GM23338 (cell line): ENCODE measurements around the gene CORO1C. TPM values are rescaled to one million over a fixed set of nuclear protein-coding genes. Genes with fewer than 3 reads are reported as not detected.

Experiments
- ATAC-seq: fragments of 200-7000 bp; cut with Tn5 transposase; 3 replicates; pipeline ENCODE4 v1.9.1; 2020
- DNase-seq: peaks from one replicate; pipeline ENCODE4 v3.0.0-alpha.2; 2015; ENCODE audit warnings: low spot score
- H2AFZ ChIP-seq: fragments of 200-600 bp; sonication (generic); 2 replicates; pipeline ENCODE4 v1.8.0; 2016; ENCODE audit warnings: antibody characterized with exemption, mild to moderate bottlenecking, moderate library complexity
- H3F3A ChIP-seq: fragments of 200-600 bp; sonication (generic); replicated peaks from 2 replicates; pipeline ENCODE4 v1.8.0; 2017; ENCODE audit warnings: antibody characterized with exemption, mixed run types, low read depth
- H3K27ac ChIP-seq: fragments of 200-600 bp; sonication (generic); 2 replicates; pipeline ENCODE4 v1.6.1; 2016; ENCODE audit warnings: low read depth
- H3K27me3 ChIP-seq: fragments of 200-600 bp; sonication (generic); 2 replicates; pipeline ENCODE4 v1.8.0; 2016; ENCODE audit warnings: mild to moderate bottlenecking, mixed run types, moderate library complexity; ENCODE audit not compliant: insufficient read depth
- H3K36me3 ChIP-seq: fragments of 200-600 bp; sonication (generic); 2 replicates; pipeline ENCODE4 v1.8.0; 2016; ENCODE audit warnings: mild to moderate bottlenecking; ENCODE audit not compliant: insufficient read depth
- H3K4me1 ChIP-seq: fragments of 200-600 bp; sonication (generic); 2 replicates; pipeline ENCODE4 v1.8.0; 2016; ENCODE audit warnings: mild to moderate bottlenecking, moderate library complexity; ENCODE audit not compliant: insufficient read depth
- H3K4me2 ChIP-seq: fragments of 200-600 bp; sonication (generic); 2 replicates; pipeline ENCODE4 v1.7.1; 2017; ENCODE audit warnings: mixed run types
- H3K4me3 ChIP-seq: fragments of 200-600 bp; sonication (generic); 2 replicates; pipeline ENCODE4 v1.6.1; 2016; ENCODE audit warnings: mixed run types
- H3K79me2 ChIP-seq: fragments of 200-600 bp; sonication (generic); replicated peaks from 2 replicates; pipeline ENCODE4 v1.8.0; 2017; ENCODE audit warnings: mild to moderate bottlenecking; ENCODE audit not compliant: insufficient read depth
- H3K9me2 ChIP-seq: fragments of 200-600 bp; sonication (generic); 2 replicates; pipeline ENCODE4 v1.8.0; 2017; ENCODE audit not compliant: insufficient read depth
- H4K20me1 ChIP-seq: fragments of 200-600 bp; sonication (generic); replicated peaks from 2 replicates; pipeline ENCODE4 v1.8.0; 2017; ENCODE audit warnings: mild to moderate bottlenecking; ENCODE audit not compliant: insufficient read depth
- H3K27ac Mint-ChIP-seq: 2 replicates; pipeline ENCODE4 v1.8.0; 2020; ENCODE audit warnings: inconsistent platforms, mild to moderate bottlenecking, moderate library complexity, mixed read lengths
- H3K27me3 Mint-ChIP-seq: 3 replicates; pipeline ENCODE4 v1.8.0; 2022; ENCODE audit warnings: low read depth, mild to moderate bottlenecking, moderate library complexity, mixed read lengths, inconsistent platforms; ENCODE audit not compliant: insufficient read depth, poor library complexity
- H3K36me3 Mint-ChIP-seq: 3 replicates; pipeline ENCODE4 v1.8.0; 2021; ENCODE audit warnings: low read depth, mild to moderate bottlenecking, inconsistent platforms, moderate library complexity, mixed read lengths
- H3K4me1 Mint-ChIP-seq: 3 replicates; pipeline ENCODE4 v1.8.0; 2020; ENCODE audit warnings: mild to moderate bottlenecking, inconsistent platforms, mixed read lengths
- H3K4me3 Mint-ChIP-seq: 3 replicates; pipeline ENCODE4 v1.8.0; 2021; ENCODE audit warnings: moderate library complexity, mild to moderate bottlenecking, inconsistent platforms, mixed read lengths
- H3K9me3 Mint-ChIP-seq: 3 replicates; pipeline ENCODE4 v1.8.0; 2020; ENCODE audit warnings: moderate library complexity, mild to moderate bottlenecking, inconsistent platforms, mixed read lengths
- EZH2 ChIP-seq: fragments of 200-600 bp; sonication (generic); IDR thresholded peaks from one replicate; pipeline ENCODE4 v1.8.0; 2017; ENCODE audit warnings: antibody characterized with exemption, mild to moderate bottlenecking, low read depth; ENCODE audit not compliant: unreplicated experiment
- EZH2phosphoT487 ChIP-seq: fragments of 200-600 bp; sonication (generic); IDR thresholded peaks from one replicate; pipeline ENCODE4 v1.8.1; 2018; ENCODE audit warnings: antibody characterized with exemption; ENCODE audit not compliant: unreplicated experiment
- JUNB ChIP-seq: IDR thresholded peaks from one replicate; pipeline ENCODE4 v1.6.1; 2016; ENCODE audit warnings: antibody characterized with exemption; ENCODE audit not compliant: unreplicated experiment
- NANOG ChIP-seq: IDR thresholded peaks from 2 replicates; pipeline ENCODE4 v1.6.1; 2016; ENCODE audit warnings: antibody characterized with exemption, borderline replicate concordance
- POLR2AphosphoS5 ChIP-seq: IDR thresholded peaks from 2 replicates; pipeline ENCODE4 v1.6.1; 2016; ENCODE audit warnings: antibody characterized with exemption, low read depth
- ZNF114 ChIP-seq: fragments of 250-450 bp; sonication (Bioruptor Pico); IDR thresholded peaks from 2 replicates; pipeline ENCODE4 v1.5.0; 2020; ENCODE audit warnings: mild to moderate bottlenecking, moderate library complexity
- ZNF331 ChIP-seq: fragments of 250-450 bp; sonication (Bioruptor Pico); IDR thresholded peaks from 2 replicates; pipeline ENCODE4 v1.5.0; 2020; ENCODE audit warnings: low read depth, mild to moderate bottlenecking, moderate library complexity
- polyA plus RNA-seq: library from polyadenylated mRNA; unstranded; fragments of >200 nt; fragmentation: Nextera tagmentation; extraction: Ambion mirVana; gene quantifications from 2 replicates; pipeline ENCODE4 v1.2.1, GENCODE V29; 2016
- total RNA-seq: library from RNA; depleted of rRNA; stranded (reverse); fragments of >200 nt; shearing (Covaris generic); gene quantifications from 2 replicates; pipeline ENCODE4 v1.2.3, GENCODE V29; 2014
- TF ChIP-seq, protein P1 (sequence below), 2 experiments: fragments of 200-600 bp in 1 of 2; sonication (generic) in 1 of 2; conservative IDR thresholded peaks; 2 replicates each; pipeline versions ENCODE4 v1.5.1 to v1.6.1; 2016 to 2017; ENCODE audit warnings: antibody characterized with exemption in 2 of 2, low read depth in 2 of 2, mild to moderate bottlenecking in 2 of 2, moderate library complexity in 1 of 2
- TF ChIP-seq, protein P2 (sequence below): fragments of 250-450 bp; sonication (Bioruptor Pico); IDR thresholded peaks from 2 replicates; pipeline ENCODE4 v1.5.0; 2020; ENCODE audit warnings: mild to moderate bottlenecking, moderate library complexity
- TF ChIP-seq, protein P3 (sequence below): IDR thresholded peaks from one replicate; pipeline ENCODE4 v1.6.1; 2018; ENCODE audit warnings: antibody characterized with exemption; ENCODE audit not compliant: unreplicated experiment

CORO1C gene
- total and polyA plus RNA-seq, 2 experiments from 2014 or later: 59.2 to 89.5 TPM

DNA sequence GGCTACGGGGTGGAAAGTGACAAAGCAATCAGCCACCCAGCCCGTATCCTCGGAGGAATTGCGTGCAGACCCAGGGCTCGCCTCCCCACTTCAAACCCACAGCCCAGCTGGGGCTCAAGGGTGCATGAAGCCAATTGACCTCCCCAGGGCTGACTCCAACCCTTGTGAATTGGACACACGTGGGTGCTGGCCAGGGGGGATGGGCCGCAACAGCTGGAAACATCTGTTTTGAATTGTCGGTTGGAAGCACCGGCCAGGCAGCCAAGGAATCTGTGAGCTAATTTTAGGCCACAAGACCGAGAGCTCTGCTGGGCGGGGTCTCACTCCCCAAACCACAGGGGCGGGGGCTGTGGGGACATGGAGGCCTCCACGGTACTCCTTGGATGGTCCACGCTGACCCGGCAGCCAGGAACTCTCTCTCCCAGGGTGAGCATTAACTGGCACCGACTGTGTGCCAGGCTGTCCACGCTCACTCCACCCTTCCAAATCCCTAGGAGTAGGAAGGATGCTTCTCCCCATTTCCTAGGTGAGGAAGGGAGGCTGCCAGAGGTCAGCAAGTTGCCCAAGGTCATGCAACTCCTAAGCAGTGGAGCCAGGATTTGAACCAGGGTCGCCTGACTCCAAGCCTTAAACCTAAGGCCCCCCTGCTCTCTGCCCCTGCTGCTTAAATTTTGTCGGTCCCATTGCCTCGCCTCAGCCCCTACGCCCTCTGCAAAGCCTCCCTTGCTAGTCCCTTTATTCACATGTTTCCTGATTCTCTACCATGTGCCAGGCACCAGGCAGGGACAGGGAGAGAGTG is 121.6 kb downstream of the CORO1C start (continued):
- TF ChIP-seq, protein P1, sequence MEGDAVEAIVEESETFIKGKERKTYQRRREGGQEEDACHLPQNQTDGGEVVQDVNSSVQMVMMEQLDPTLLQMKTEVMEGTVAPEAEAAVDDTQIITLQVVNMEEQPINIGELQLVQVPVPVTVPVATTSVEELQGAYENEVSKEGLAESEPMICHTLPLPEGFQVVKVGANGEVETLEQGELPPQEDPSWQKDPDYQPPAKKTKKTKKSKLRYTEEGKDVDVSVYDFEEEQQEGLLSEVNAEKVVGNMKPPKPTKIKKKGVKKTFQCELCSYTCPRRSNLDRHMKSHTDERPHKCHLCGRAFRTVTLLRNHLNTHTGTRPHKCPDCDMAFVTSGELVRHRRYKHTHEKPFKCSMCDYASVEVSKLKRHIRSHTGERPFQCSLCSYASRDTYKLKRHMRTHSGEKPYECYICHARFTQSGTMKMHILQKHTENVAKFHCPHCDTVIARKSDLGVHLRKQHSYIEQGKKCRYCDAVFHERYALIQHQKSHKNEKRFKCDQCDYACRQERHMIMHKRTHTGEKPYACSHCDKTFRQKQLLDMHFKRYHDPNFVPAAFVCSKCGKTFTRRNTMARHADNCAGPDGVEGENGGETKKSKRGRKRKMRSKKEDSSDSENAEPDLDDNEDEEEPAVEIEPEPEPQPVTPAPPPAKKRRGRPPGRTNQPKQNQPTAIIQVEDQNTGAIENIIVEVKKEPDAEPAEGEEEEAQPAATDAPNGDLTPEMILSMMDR (conservative IDR thresholded peaks at IDR 0.05; ENCODE audit: low read depth in 2 of 2): no peak
- no peak for TF ChIP-seq ZNF114 (CRISPR knock-in tag)

DNA sequence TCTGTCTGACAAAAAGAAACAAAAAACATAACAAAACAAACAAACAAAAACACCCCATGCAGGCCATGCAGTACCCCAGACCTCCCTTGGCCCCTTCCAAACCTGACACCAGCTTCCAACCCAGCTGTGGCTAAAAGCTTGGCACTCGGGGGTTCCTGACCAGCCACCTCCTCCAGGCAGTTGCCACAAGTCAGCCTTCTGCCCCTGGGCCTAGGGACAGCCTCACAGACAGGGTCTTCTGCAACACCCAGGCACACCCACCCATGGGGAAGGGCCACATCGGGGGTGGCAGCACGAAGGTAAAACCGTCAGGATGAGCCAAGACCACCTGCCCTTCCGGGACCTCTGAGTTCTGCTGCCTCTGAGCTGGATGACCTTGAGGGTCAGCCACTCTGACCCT is 122.7 kb downstream of the CORO1C start:
- no peaks in the 10 kb centered on the region for H3K79me2 ChIP-seq
- no peak overlapping the region for H3K4me3 ChIP-seq
- no peak overlapping the region for H3K27ac ChIP-seq
- no peaks in the 10 kb centered on the region; the same call in 1 of the 2 replicates for H3K4me1 ChIP-seq
- Mint-ChIP-seq H3K36me3 (no peaks in the 10 kb centered on the region), H3K4me3 (no peak overlapping the region), H3K9me3 (no peaks in the 10 kb centered on the region), H3K27ac (no peak overlapping the region), H3K27me3 (peaks cover 8% of the 10 kb centered on the region), H3K4me1 (peaks cover 25% of the 10 kb centered on the region)
- no peak overlapping the region for H2AFZ ChIP-seq
- 0 out of 2 replicates have a peak, but pooled peaks cover 6% of the 10 kb centered on the region for H3F3A ChIP-seq
- ATAC-seq (no peak), DNase-seq (no peak)
- no peak overlapping the region for H3K4me2 ChIP-seq
- no peaks in the 10 kb centered on the region for H3K9me2 ChIP-seq
- no peaks in the 10 kb centered on the region for H3K36me3 ChIP-seq
- no peaks in the 10 kb centered on the region for H4K20me1 ChIP-seq
- H3K27me3 ChIP-seq: no peaks in the 10 kb centered on the region
- TF ChIP-seq, protein P2, sequence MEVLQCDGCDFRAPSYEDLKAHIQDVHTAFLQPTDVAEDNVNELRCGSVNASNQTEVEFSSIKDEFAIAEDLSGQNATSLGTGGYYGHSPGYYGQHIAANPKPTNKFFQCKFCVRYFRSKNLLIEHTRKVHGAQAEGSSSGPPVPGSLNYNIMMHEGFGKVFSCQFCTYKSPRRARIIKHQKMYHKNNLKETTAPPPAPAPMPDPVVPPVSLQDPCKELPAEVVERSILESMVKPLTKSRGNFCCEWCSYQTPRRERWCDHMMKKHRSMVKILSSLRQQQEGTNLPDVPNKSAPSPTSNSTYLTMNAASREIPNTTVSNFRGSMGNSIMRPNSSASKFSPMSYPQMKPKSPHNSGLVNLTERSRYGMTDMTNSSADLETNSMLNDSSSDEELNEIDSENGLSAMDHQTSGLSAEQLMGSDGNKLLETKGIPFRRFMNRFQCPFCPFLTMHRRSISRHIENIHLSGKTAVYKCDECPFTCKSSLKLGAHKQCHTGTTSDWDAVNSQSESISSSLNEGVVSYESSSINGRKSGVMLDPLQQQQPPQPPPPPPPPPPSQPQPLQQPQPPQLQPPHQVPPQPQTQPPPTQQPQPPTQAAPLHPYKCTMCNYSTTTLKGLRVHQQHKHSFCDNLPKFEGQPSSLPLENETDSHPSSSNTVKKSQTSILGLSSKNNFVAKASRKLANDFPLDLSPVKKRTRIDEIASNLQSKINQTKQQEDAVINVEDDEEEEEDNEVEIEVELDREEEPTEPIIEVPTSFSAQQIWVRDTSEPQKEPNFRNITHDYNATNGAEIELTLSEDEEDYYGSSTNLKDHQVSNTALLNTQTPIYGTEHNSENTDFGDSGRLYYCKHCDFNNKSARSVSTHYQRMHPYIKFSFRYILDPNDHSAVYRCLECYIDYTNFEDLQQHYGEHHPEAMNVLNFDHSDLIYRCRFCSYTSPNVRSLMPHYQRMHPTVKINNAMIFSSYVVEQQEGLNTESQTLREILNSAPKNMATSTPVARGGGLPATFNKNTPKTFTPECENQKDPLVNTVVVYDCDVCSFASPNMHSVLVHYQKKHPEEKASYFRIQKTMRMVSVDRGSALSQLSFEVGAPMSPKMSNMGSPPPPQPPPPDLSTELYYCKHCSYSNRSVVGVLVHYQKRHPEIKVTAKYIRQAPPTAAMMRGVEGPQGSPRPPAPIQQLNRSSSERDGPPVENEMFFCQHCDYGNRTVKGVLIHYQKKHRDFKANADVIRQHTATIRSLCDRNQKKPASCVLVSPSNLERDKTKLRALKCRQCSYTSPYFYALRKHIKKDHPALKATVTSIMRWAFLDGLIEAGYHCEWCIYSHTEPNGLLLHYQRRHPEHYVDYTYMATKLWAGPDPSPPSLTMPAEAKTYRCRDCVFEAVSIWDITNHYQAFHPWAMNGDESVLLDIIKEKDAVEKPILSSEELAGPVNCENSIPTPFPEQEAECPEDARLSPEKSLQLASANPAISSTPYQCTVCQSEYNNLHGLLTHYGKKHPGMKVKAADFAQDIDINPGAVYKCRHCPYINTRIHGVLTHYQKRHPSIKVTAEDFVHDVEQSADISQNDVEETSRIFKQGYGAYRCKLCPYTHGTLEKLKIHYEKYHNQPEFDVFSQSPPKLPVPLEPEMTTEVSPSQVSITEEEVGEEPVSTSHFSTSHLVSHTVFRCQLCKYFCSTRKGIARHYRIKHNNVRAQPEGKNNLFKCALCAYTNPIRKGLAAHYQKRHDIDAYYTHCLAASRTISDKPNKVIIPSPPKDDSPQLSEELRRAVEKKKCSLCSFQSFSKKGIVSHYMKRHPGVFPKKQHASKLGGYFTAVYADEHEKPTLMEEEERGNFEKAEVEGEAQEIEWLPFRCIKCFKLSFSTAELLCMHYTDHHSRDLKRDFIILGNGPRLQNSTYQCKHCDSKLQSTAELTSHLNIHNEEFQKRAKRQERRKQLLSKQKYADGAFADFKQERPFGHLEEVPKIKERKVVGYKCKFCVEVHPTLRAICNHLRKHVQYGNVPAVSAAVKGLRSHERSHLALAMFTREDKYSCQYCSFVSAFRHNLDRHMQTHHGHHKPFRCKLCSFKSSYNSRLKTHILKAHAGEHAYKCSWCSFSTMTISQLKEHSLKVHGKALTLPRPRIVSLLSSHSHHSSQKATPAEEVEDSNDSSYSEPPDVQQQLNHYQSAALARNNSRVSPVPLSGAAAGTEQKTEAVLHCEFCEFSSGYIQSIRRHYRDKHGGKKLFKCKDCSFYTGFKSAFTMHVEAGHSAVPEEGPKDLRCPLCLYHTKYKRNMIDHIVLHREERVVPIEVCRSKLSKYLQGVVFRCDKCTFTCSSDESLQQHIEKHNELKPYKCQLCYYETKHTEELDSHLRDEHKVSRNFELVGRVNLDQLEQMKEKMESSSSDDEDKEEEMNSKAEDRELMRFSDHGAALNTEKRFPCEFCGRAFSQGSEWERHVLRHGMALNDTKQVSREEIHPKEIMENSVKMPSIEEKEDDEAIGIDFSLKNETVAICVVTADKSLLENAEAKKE (CRISPR knock-in tag): no peak
- TF ChIP-seq ZNF331 (CRISPR knock-in tag) (no peak), JUNB (no peak), POLR2AphosphoS5 (no peak), EZH2 (no peak), NANOG (no peak), ZNF114 (CRISPR knock-in tag) (no peak), EZH2phosphoT487 (no peak)
- TF ChIP-seq, protein P1 (conservative IDR thresholded peaks at IDR 0.05; ENCODE audit: low read depth in 2 of 2): no peak
- TF ChIP-seq, protein P3, sequence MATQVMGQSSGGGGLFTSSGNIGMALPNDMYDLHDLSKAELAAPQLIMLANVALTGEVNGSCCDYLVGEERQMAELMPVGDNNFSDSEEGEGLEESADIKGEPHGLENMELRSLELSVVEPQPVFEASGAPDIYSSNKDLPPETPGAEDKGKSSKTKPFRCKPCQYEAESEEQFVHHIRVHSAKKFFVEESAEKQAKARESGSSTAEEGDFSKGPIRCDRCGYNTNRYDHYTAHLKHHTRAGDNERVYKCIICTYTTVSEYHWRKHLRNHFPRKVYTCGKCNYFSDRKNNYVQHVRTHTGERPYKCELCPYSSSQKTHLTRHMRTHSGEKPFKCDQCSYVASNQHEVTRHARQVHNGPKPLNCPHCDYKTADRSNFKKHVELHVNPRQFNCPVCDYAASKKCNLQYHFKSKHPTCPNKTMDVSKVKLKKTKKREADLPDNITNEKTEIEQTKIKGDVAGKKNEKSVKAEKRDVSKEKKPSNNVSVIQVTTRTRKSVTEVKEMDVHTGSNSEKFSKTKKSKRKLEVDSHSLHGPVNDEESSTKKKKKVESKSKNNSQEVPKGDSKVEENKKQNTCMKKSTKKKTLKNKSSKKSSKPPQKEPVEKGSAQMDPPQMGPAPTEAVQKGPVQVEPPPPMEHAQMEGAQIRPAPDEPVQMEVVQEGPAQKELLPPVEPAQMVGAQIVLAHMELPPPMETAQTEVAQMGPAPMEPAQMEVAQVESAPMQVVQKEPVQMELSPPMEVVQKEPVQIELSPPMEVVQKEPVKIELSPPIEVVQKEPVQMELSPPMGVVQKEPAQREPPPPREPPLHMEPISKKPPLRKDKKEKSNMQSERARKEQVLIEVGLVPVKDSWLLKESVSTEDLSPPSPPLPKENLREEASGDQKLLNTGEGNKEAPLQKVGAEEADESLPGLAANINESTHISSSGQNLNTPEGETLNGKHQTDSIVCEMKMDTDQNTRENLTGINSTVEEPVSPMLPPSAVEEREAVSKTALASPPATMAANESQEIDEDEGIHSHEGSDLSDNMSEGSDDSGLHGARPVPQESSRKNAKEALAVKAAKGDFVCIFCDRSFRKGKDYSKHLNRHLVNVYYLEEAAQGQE: no peak
